HepG2 (cell line): Measurements from ENCODE around the gene ALDH2. TPM values are rescaled to one million over a fixed set of nuclear protein-coding genes. Genes with fewer than 3 reads are reported as not detected.

Experiments
- ATAC-seq: fragments of 200-7000 bp; cut with Tn5 transposase; 3 replicates; pipeline ENCODE4 v1.9.1; 2020; ENCODE audit warnings: mild to moderate bottlenecking, moderate library complexity
- BruUV-seq: library from RNA; stranded (reverse); fragments of 400-500 nt; replicated peaks from 2 replicates; lab custom pipeline; 2021; lab: Mats Ljungman, UMichigan
- CTCF ChIA-PET: fragments of 300-600 bp; formaldehyde crosslinking; extraction: SDS; loops from one replicate; lab custom pipeline; 2021; ENCODE audit warnings: low total read pairs, inconsistent platforms, low intra/inter-chr PET ratio; lab: Yijun Ruan, JAX
- POLR2A ChIA-PET: fragments of 350-600 bp; sonication (Branson Sonifier 250); formaldehyde crosslinking; loops from one replicate; lab custom pipeline; 2020; ENCODE audit warnings: antibody characterized with exemption, inconsistent platforms; lab: Yijun Ruan, JAX
- DNase-seq: peaks from one replicate; pipeline ENCODE4 v3.0.0-alpha.2; 2015; ENCODE audit warnings: low spot score
- FAIRE-seq: peaks from 3 replicates; lab custom pipeline; 2011; peaks lifted over from hg19 to GRCh38; lab: Jason Lieb, UNC
- H2AFZ ChIP-seq: one replicate; pipeline ENCODE4 v1.6.1; 2011; ENCODE audit warnings: low read length, inconsistent platforms
- H3K27ac ChIP-seq: fragments of 300-600 bp; 3 replicates; pipeline ENCODE4 v1.8.0; 2011; ENCODE audit warnings: mixed run types, mild to moderate bottlenecking, mixed read lengths, low read length, inconsistent platforms; ENCODE audit not compliant: insufficient read depth; ENCODE audit errors: extremely low read length
- H3K27me3 ChIP-seq, 2 experiments: fragments of 200-600 bp in 1 of 2; 2 replicates in 1 of 2; 3 replicates in 1 of 2; pipeline versions ENCODE4 v1.6.0 to v1.8.0; 2011; ENCODE audit warnings: low read length in 2 of 2, mild to moderate bottlenecking in 2 of 2, moderate library complexity in 2 of 2, inconsistent platforms in 1 of 2; ENCODE audit not compliant: insufficient read depth in 2 of 2, control insufficient read depth in 1 of 2
- H3K36me3 ChIP-seq, 2 experiments: fragments of 200-600 bp in 1 of 2; replicated peaks in 1 of 2; 2 replicates in 1 of 2; 3 replicates in 1 of 2; pipeline versions ENCODE4 v1.5.1 to v1.8.0; 2011; ENCODE audit warnings: low read length in 2 of 2, inconsistent platforms in 1 of 2; ENCODE audit not compliant: insufficient read depth in 2 of 2, control insufficient read depth in 1 of 2
- H3K4me1 ChIP-seq: 2 replicates; pipeline ENCODE4 v1.5.1; 2012; ENCODE audit warnings: low read length, inconsistent platforms; ENCODE audit not compliant: insufficient read depth
- H3K4me2 ChIP-seq: 2 replicates; pipeline ENCODE4 v1.6.0; 2011; ENCODE audit warnings: low read depth, low read length, inconsistent platforms
- H3K4me3 ChIP-seq, 3 experiments: fragments of 200-600 bp in 1 of 3; sonication (generic), shearing (Covaris generic) in 1 of 3; replicated peaks in 1 of 3; 2 replicates each; pipeline ENCODE4 v1.5.1; 2011 to 2016; ENCODE audit warnings: low read length in 3 of 3, inconsistent platforms in 2 of 3, low read depth in 2 of 3, mild to moderate bottlenecking in 2 of 3, control low read depth in 1 of 3, mixed read lengths in 1 of 3; ENCODE audit not compliant: insufficient read depth in 1 of 3
- H3K79me2 ChIP-seq: one replicate; pipeline ENCODE4 v1.6.1; 2011; ENCODE audit warnings: low read length, inconsistent platforms; ENCODE audit not compliant: insufficient read depth
- H3K9ac ChIP-seq: 2 replicates; pipeline ENCODE4 v1.6.0; 2011; ENCODE audit warnings: mild to moderate bottlenecking, low read depth, low read length, inconsistent platforms; ENCODE audit not compliant: insufficient read depth
- H3K9me3 ChIP-seq: 2 replicates; pipeline ENCODE4 v1.5.1; 2012; ENCODE audit warnings: mild to moderate bottlenecking, low read length
- H4K20me1 ChIP-seq: 2 replicates; pipeline ENCODE4 v1.6.0; 2011; ENCODE audit warnings: inconsistent platforms, mild to moderate bottlenecking, low read length, moderate library complexity; ENCODE audit not compliant: insufficient read depth
- BCL3 ChIP-seq: sonication (generic); formaldehyde crosslinking; IDR thresholded peaks from 2 replicates; pipeline ENCODE4 v1.5.1; 2020; ENCODE audit warnings: mild to moderate bottlenecking, missing genetic modification reagents, moderate library complexity
- CEBPG ChIP-seq: IDR thresholded peaks from 2 replicates; pipeline ENCODE4 v1.6.1; 2016
- DBP ChIP-seq: sonication (generic); formaldehyde crosslinking; IDR thresholded peaks from 2 replicates; pipeline ENCODE4 v1.4.0; 2020; ENCODE audit warnings: missing genetic modification reagents; ENCODE audit errors: not compliant biosample characterization
- E2F2 ChIP-seq: sonication (generic); formaldehyde crosslinking; IDR thresholded peaks from 2 replicates; pipeline ENCODE4 v1.4.0; 2020; ENCODE audit warnings: missing genetic modification reagents, borderline replicate concordance
- HOXA5 ChIP-seq: sonication (generic); formaldehyde crosslinking; IDR thresholded peaks from 2 replicates; pipeline ENCODE4 v1.4.0; 2020; ENCODE audit warnings: missing genetic modification reagents
- HOXA7 ChIP-seq: sonication (generic); formaldehyde crosslinking; IDR thresholded peaks from 2 replicates; pipeline ENCODE4 v1.8.1; 2022; ENCODE audit warnings: mild to moderate bottlenecking, missing genetic modification reagents, moderate library complexity
- POLR2AphosphoS5 ChIP-seq: IDR thresholded peaks from 2 replicates; pipeline ENCODE4 v1.6.1; 2012; ENCODE audit warnings: low read depth, low read length
- RBM22 ChIP-seq: fragments of 200-400 bp; formaldehyde crosslinking; optimal IDR thresholded peaks from 2 replicates; pipeline ENCODE3; 2017; ENCODE audit warnings: mild to moderate bottlenecking, low read length, moderate library complexity
- RFXAP ChIP-seq: sonication (generic); formaldehyde crosslinking; IDR thresholded peaks from 2 replicates; pipeline ENCODE4 v1.4.0; 2020; ENCODE audit warnings: missing genetic modification reagents, borderline replicate concordance
- THAP9 ChIP-seq: sonication (generic); formaldehyde crosslinking; IDR thresholded peaks from 2 replicates; pipeline ENCODE4; 2020; ENCODE audit warnings: missing genetic modification reagents, mild to moderate bottlenecking, borderline replicate concordance
- ZFP36 ChIP-seq: fragments of 150-350 bp; IDR thresholded peaks from 2 replicates; pipeline ENCODE4 v1.6.1; 2018; ENCODE audit warnings: borderline replicate concordance, low read length, low read depth; ENCODE audit not compliant: partially characterized antibody
- ZFYVE20 ChIP-seq: sonication (generic); formaldehyde crosslinking; IDR thresholded peaks from 2 replicates; pipeline ENCODE4 v1.8.0; 2023; ENCODE audit warnings: low read depth, mild to moderate bottlenecking, moderate library complexity, missing genetic modification reagents, borderline replicate concordance
- ZNF275 ChIP-seq: sonication (generic); formaldehyde crosslinking; IDR thresholded peaks from 2 replicates; pipeline ENCODE4 v1.8.0; 2022; ENCODE audit warnings: missing genetic modification reagents, mild to moderate bottlenecking, inconsistent platforms, borderline replicate concordance
- ZSCAN5A ChIP-seq: sonication (generic); formaldehyde crosslinking; IDR thresholded peaks from 2 replicates; pipeline ENCODE4 v1.8.0; 2022; ENCODE audit warnings: mild to moderate bottlenecking, missing genetic modification reagents, borderline replicate concordance
- WGBS: methylation state at CpG from one replicate; pipeline ENCODE4 v1.1.6; 2017; ENCODE audit warnings: low lambda C conversion rate; 5-methylcytosine and 5-hydroxymethylcytosine counted together
- in situ Hi-C: cut with HindIII; loops from 2 replicates; pipeline ENCODE4 v1.10.0; 2017; ENCODE audit warnings: low pct_unique_long_range_greater_than_20kb; ENCODE audit not compliant: extremely low pct_ligation_motif_present
- intact Hi-C: fragments of 100-400 bp; cut with micrococcal nuclease; formaldehyde crosslinking; loops from one replicate; pipeline ENCODE4 v1.10.0; 2022; ENCODE audit not compliant: unreplicated experiment
- polyA plus RNA-seq, 8 experiments: library from polyadenylated mRNA; depleted of rRNA in 3 of 8; stranded (reverse) in 7 of 8; unstranded in 1 of 8; fragments of >200 nt; fragmentation: Illumina TruSeq in 4 of 8; extraction: Trizol in 4 of 8; gene quantifications; 2 replicates each; pipeline versions ENCODE4 v1.2.1 to v1.2.3, GENCODE V29; 2011 to 2016; ENCODE audit warnings: low read depth in 4 of 8, missing spikeins in 1 of 8, mixed read lengths in 1 of 8; ENCODE audit not compliant: insufficient read depth in 1 of 8
- total RNA-seq, 5 experiments: library from RNA; depleted of rRNA; stranded (reverse); fragments of >200 nt; fragmentation: Illumina TruSeq; extraction: Trizol; gene quantifications; 2 replicates each; pipeline ENCODE4 v1.2.3, GENCODE V29; 2016; ENCODE audit warnings: low read depth in 1 of 5

The ALDH2 gene
- total and polyA plus RNA-seq, 2 of the 13 experiments (the other 11 are each of a cell fraction or from before 2014, with no cell fraction given) = 78.8 to 103 TPM

GRCh38 chr12:111803038-111803626, 36.4 kb downstream of the ALDH2 start (continued):
- TF ChIP-seq ZSCAN5A (CRISPR knock-in tag) (no peak), RBM22 (no peak), ZNF275 (no peak), POLR2AphosphoS5 (no peak), RFXAP (CRISPR knock-in tag) (no peak), DBP (CRISPR knock-in tag) (no peak), HOXA7 (no peak)

- H3K9me3 ChIP-seq = no peaks in the 10 kb centered on the region
- ChIA-PET POLR2A (interaction anchor here (0.7 kb wide), 1 partner anchor 43 kb away, joined by 4 read pairs; no protein-coding TSS in a partner anchor), CTCF (no interaction called here)
- no peak for DNase-seq
- H3K79me2 ChIP-seq = no peaks in the 10 kb centered on the region
- intact Hi-C loops (no loop called here), in situ Hi-C loops (no loop called here)
- no peaks in the 10 kb centered on the region for H4K20me1 ChIP-seq
- H3K27me3 ChIP-seq = no peaks in the 10 kb centered on the region
- FAIRE-seq = no peak
- H3K36me3 ChIP-seq = peaks cover 13 to 41% of the 10 kb centered on the region in 2 experiments
- H3K4me3 ChIP-seq = no peak overlapping the region
- no peak overlapping the region for H3K4me2 ChIP-seq
- ATAC-seq = no peak
- no TSS peak for BruUV-seq
- no peak overlapping the region for H3K27ac ChIP-seq
- no peak overlapping the region for H3K9ac ChIP-seq
- peaks cover 15% of the 10 kb centered on the region for H3K4me1 ChIP-seq
- WGBS = 100% methylated on average over 4 of the region's 8 CpGs
- no peak overlapping the region for H2AFZ ChIP-seq
- no peak for TF ChIP-seq ZFP36
- no peak for TF ChIP-seq BCL3 (CRISPR knock-in tag)
- TF ChIP-seq CEBPG (CRISPR knock-in tag) = no peak
- TF ChIP-seq E2F2 (CRISPR knock-in tag) = no peak
- TF ChIP-seq THAP9 (CRISPR knock-in tag) = no peak
- no peak for TF ChIP-seq ZFYVE20 (CRISPR knock-in tag)
- TF ChIP-seq HOXA5 (CRISPR knock-in tag) = no peak
Measured at GRCh38 chr12:111803851-111804250, 37.1 kb downstream of the ALDH2 start.
